Gastroesophageal sphincter (tissue), 3 donors: Measurements from ENCODE around the gene RAB12.

Source experiments
- EP300 ChIP-seq: sonication (generic); formaldehyde crosslinking; IDR thresholded peaks from one replicate; pipeline ENCODE4 v1.6.1; 2017; ENCODE audit warnings: antibody characterized with exemption, mild to moderate bottlenecking
- POLR2A ChIP-seq, 2 donors: fragments of 450-650 bp; IDR thresholded peaks; one replicate each; pipeline ENCODE4 v1.6.1; 2017; ENCODE audit warnings: antibody characterized with exemption in 2 of 2, mild to moderate bottlenecking in 2 of 2, moderate library complexity in 1 of 2
- TF ChIP-seq, protein P1 (sequence below), 4 experiments: fragments of 200-600 bp in 2 of 4; fragments of 450-650 bp in 2 of 4; sonication (generic) in 1 of 4; IDR thresholded peaks; one replicate each; pipeline ENCODE4 v1.5.1; 2017 to 2019; ENCODE audit warnings: antibody characterized with exemption in 4 of 4, mild to moderate bottlenecking in 2 of 4, moderate library complexity in 2 of 4

GRCh38 chr18:8617907-8618306 lies 8.7 kb downstream of the RAB12 start:
- TF ChIP-seq POLR2A (IDR thresholded peaks at IDR 0.05) (no peak), EP300 (no peak)
- TF ChIP-seq, protein P1, sequence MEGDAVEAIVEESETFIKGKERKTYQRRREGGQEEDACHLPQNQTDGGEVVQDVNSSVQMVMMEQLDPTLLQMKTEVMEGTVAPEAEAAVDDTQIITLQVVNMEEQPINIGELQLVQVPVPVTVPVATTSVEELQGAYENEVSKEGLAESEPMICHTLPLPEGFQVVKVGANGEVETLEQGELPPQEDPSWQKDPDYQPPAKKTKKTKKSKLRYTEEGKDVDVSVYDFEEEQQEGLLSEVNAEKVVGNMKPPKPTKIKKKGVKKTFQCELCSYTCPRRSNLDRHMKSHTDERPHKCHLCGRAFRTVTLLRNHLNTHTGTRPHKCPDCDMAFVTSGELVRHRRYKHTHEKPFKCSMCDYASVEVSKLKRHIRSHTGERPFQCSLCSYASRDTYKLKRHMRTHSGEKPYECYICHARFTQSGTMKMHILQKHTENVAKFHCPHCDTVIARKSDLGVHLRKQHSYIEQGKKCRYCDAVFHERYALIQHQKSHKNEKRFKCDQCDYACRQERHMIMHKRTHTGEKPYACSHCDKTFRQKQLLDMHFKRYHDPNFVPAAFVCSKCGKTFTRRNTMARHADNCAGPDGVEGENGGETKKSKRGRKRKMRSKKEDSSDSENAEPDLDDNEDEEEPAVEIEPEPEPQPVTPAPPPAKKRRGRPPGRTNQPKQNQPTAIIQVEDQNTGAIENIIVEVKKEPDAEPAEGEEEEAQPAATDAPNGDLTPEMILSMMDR (IDR thresholded peaks at IDR 0.05), result no peak
